Measurements from ENCODE around the gene LYST.

DNA sequence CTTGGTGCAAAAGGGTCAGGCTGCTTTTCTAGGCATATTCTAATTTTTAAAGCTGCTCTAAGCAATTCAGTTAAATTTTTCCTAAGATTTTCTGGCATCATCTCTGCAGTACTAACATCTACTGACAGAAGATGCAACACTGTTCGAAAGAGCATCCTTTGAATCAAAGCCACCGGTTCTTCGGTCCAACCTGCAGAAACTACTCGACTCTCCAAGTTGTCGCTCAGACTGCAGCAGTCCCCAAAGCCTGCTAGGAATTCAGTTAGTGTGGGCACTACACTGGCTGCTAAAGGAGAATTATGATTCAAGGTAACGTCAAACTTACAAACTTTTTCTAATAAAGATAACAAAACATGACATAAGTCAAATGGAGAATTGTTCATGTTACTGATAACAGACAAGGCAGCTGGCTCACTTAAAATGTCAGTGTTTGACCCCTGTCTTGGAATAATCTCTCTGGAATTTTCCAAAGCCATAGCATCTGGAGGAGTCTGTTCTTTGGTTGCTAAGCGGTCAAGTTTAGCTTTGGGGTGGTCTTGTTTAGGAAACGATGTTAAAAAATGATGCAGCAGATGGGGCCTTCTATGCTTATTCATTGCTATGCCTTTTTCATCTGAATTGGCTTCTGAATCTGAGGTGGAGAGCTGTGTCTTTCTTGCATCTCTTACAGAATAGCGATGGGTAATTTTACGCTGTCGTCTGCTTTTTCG, 56.9 kb downstream of the LYST start:
- TF ChIP-seq EZH2 (optimal IDR thresholded peaks at IDR 0.05; ENCODE audit: low read depth, low read length) = no peak
- TF ChIP-seq, protein P1, sequence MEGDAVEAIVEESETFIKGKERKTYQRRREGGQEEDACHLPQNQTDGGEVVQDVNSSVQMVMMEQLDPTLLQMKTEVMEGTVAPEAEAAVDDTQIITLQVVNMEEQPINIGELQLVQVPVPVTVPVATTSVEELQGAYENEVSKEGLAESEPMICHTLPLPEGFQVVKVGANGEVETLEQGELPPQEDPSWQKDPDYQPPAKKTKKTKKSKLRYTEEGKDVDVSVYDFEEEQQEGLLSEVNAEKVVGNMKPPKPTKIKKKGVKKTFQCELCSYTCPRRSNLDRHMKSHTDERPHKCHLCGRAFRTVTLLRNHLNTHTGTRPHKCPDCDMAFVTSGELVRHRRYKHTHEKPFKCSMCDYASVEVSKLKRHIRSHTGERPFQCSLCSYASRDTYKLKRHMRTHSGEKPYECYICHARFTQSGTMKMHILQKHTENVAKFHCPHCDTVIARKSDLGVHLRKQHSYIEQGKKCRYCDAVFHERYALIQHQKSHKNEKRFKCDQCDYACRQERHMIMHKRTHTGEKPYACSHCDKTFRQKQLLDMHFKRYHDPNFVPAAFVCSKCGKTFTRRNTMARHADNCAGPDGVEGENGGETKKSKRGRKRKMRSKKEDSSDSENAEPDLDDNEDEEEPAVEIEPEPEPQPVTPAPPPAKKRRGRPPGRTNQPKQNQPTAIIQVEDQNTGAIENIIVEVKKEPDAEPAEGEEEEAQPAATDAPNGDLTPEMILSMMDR (IDR thresholded peaks at IDR 0.05; ENCODE audit: low read length) = no peak

Data from MM.1S (cell line).